GM18511 (cell line): ENCODE data around the gene HSPB6.
"Not testable (repeated sequence)": the region's sequence is repeated elsewhere in the genome, so short reads cannot be mapped to it uniquely, and the experiment has no call there.

Experiments used
- ATAC-seq: cut with Tn5 transposase; IDR thresholded peaks from one replicate; pipeline ENCODE4 v1.9.1; 2021; ENCODE audit warnings: mild to moderate bottlenecking, moderate library complexity; ENCODE audit not compliant: unreplicated experiment

Gene HSPB6, protein sequence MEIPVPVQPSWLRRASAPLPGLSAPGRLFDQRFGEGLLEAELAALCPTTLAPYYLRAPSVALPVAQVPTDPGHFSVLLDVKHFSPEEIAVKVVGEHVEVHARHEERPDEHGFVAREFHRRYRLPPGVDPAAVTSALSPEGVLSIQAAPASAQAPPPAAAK

DNA sequence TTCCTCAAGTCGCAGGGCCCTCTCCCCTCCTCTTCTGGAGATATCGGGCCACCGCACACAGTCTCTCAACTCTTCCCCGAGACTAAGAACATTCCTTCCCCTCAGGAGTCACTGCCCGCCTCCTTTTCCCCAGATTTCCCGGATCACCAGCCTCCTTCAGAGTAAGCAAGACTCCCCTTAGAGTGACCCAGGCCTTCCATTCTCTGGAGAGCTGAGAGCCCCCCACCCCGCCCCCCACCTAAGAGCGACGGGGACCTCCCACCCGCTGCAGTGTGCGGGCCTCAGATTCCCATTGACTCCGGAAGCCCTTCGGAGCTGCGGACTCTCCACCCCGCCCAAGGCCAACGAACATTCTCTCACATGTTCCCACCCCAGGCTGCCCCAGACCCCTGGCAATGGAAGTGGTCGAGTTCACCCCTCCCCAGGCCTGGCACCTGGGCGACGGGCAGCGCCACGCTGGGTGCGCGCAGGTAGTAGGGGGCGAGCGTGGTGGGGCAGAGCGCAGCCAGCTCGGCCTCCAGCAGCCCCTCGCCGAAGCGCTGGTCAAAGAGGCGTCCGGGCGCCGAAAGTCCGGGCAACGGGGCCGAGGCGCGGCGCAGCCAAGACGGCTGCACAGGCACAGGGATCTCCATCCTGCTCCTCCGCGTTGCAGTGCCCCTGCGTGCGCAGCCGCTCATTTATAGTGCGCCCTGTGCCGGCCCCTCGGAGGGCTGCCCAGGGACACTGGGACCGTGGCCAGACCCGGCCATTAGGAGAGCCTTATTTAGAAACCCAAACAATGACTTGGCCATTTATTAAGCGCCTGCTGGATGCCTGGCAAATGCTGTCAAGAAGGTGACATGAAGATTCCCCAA lies at the start of gene HSPB6:
Gene HSPB6, minus strand, starts transcription at position 653 of the 854 bp plus-strand sequence. Its CDS starts 21 bp downstream, at position 632.
- ATAC-seq = no peak

DNA sequence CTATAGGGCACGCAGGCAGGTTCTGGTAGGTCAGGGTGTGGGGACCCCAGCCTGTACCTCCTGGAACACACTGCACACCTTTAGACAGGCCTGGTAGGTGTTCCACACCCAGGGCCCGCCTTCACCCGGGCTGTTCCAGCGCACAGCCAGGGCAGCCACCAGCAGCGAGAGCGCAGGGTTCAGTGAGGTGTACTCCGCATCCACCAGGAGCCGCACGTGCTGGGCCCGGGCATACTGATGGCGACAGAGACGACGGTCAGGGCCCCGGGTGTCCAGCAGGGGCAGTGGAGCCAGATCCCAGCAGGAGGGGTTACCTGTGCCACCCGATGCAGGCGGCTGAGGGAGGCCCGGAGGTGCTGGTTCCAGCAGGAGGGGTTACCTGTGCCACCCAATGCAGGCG lies 49.8 kb upstream of the HSPB6 start:
- ATAC-seq = no peak

DNA sequence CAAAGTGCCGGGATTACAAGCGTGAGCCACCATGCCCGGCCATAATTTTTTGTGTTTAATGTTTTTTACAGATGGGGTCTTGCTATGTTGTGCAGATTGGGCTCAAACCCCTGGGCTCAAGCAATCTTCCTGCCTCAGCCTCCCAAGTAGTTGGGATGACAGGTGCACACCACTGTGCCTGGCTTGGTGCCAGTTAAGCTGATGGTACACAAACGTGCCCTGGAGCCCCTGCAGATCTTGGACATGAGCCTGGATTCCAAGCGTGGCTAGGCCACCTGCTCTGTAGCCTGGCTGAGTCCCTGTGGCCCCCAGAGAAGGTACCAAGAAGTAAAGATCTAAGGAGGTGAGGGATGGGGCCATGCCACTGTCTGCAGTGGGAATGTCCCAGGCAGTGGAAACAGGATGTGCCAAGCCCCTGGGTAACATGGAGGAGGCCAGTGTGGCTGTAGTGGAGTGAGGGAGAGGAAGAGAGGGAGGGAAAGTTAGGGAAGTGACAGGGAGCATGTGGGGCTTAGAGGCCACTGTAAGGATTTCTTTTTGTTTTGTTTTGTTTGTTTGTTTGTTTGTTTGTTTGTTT lies 48.8 kb upstream of the HSPB6 start:
- ATAC-seq = no peak

DNA sequence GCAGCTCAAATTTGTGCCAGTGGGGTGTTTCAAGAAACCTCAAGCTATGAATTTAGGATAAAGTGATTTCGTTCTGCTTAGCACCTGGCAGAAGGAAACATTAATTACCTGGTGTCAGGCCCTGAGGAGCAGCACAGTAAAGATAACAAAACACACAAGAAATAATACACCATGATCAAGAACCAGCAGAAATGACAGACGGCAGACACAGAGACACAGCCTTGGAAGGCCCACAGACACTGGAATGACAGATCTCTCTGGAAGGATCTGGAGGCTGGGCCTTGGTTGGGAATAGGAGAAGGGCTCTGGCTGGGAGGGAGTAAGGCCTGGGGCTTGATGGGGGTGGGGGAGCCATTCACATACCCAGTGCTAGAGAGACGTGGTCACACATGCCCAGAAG lies 45.0 kb upstream of the HSPB6 start:
- no peak for ATAC-seq

DNA sequence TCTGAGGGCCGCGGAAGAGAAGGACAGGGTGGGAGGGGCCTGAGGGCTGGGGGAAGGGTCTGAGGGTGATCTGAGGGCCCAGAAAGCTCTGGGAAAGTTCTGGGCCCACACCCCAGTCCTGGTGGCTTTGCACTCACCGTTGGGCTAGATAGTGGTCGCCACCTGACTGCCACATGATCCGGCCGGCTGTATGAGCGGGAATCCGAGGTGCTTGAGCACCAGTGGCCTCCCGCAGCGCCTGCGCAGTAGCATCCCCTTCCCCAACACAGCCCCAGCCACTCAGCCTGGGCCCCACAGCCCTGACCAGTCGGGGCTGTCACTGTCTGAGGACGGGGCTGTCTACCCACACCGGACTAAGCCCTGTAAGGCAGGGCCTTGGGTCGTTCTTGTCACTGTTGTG lies 40.8 kb upstream of the HSPB6 start:
- ATAC-seq = no peak

DNA sequence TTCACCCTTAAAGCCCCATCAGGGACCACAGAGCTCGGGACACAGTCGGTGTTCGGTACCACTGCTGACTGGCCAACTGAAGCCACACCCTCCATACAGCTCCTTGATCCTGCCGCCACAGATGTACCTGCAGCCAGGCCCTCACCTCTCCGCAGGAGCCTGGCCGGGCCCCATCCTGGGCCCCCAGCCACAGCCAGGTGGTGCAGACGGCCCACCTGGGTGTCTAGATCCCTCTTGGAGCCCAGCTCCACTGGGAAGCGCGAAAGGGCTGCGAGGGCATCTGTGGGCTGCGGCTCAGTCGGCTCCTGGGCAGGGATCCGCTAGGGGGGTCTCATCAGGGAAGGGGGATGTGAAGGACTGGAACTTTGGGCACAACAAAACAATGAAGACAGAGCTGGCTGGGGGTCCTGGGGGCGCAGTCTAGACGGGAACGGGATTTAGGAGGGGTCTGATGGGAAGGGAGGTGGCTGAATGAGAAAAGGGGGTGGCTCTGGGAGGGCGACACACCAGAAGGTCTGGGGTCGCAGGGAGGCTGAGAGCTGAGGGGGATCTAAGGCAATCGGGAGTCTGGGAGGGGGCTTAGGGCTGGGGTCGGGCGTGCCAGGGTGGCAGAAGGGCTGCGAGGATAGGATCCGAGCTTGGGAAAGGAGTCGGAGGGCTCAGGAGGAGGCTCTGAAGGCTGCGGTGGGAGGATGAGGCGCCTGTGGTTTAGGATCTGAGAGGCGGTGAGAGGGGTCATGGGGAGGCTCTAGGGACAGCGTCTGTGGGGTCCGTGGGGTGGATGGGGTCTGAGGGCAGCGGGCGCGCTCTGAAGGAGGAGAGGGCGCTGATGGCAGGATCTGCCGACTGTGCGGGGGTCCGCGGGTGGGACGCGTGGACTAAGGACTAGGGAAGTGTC lies 40.1 kb upstream of the HSPB6 start:
- ATAC-seq = no peak

DNA sequence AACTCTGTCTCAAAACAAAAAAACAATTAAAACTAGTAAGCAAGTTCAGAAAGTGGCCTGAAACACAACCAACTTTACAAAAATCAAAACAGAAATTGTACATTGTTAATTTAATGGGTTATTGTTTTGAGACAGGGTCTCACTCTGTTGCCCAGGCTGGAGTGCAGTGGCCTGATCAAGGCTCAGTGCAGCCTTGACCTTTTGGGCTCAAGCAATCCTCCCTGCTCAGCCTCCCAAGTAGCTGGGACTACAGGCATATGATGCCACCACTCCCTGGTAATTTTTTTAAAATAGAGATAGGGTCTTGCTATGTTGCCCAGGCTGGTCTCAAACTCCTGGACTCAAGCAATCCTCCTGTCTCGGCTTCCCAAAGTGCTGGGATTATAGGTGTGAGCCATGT lies 38.7 kb upstream of the HSPB6 start:
- not testable (repeated sequence) for ATAC-seq

DNA sequence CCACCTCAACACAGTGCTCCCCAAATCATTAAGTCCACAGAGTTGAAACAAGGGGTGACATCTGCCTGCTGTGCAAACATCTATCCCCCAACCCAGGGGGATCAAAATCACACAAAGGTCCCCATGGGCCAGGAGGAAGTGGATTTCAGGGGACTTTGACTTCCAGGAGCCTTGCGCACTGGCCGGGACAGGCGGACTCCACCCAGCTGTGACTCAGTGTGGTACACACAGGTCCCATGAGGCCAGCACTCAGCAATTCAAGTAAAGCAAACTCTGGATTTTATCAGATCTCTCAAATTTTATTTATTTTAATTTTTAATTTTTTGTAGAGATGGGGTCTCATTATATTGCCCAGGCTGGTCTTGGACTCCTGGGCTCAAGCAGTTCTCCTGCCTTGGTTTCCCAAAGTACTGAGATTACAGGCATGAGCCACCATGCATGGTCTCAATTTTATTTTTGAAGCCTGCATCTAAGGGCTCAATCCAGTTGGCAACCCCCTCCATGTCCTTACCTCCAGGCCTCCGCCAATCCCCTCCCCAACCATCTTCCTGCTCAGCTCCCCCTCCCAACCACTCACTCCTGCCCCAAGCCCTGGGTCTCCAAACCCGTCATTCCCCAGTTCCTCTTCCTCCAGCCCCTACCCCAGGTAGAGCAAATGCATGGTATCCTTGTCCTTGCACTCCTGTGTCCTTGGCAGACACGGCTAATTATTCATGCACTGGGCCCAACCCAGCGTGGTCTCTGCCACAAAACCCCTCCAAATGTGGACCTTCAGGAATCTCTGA lies 36.7 kb upstream of the HSPB6 start:
- ATAC-seq = no peak

DNA sequence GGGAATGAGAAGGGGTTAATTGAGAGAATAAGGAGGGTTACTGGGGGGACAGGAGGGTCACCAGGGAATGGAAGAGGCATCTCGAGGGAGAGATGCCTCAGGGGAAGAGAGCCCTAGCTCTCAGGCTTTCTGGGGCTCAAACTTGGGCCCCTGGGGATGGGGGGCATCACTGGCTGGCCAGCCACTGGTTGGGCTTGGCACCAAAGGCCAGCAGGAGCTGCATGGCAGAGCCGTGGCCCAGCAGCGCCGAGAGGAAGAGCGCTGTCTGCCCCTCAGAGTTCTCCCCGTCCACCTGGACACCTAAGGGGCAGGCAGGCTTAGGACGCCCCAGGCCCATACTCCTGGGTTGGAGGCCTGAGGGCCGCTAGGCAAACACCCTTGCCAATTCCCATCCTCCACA lies 36.1 kb upstream of the HSPB6 start:
- no peak for ATAC-seq

DNA sequence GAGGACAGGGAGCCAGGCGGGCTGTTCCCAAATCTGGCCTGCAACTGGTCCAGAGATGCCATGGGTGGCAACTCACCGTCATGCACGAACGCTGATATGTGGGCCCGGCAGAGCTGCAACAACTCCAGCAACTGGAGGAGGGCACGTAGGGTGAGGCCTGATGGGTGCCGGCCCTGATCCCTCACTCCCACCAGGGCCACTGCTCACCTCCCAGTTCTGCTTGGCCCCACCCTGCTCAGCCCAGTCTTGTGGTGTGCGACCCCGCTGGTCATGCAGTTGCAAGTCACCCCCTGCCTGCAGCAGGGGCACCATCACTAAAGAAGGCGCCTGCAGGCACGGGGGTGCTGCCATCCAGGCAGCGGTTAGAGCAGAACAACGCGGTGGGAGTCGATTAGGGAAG lies 35.5 kb upstream of the HSPB6 start:
- ATAC-seq = no peak

DNA sequence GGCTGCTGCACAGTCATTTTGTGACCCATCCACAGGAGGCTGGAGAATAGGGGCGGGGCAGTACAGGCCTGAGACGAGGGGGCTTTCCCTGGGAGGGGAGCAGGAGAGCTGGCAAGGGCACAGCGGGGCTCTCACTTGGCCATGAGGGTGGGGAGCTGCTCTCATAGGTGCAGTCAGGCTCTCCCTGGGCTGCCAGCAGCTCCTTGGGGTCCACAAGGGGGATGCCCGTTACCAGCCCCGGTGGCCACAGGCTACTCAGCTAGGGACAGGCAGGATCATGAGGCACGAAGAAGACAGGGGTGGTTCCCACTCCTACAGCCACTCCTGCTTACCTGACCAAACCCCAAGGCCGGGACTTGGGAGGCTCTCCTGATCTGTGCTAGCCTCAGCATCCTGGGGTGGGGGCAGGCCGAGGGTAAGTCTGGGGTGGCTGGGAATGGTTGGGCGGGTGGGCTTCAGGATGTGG lies 35.0 kb upstream of the HSPB6 start:
- ATAC-seq = no peak

DNA sequence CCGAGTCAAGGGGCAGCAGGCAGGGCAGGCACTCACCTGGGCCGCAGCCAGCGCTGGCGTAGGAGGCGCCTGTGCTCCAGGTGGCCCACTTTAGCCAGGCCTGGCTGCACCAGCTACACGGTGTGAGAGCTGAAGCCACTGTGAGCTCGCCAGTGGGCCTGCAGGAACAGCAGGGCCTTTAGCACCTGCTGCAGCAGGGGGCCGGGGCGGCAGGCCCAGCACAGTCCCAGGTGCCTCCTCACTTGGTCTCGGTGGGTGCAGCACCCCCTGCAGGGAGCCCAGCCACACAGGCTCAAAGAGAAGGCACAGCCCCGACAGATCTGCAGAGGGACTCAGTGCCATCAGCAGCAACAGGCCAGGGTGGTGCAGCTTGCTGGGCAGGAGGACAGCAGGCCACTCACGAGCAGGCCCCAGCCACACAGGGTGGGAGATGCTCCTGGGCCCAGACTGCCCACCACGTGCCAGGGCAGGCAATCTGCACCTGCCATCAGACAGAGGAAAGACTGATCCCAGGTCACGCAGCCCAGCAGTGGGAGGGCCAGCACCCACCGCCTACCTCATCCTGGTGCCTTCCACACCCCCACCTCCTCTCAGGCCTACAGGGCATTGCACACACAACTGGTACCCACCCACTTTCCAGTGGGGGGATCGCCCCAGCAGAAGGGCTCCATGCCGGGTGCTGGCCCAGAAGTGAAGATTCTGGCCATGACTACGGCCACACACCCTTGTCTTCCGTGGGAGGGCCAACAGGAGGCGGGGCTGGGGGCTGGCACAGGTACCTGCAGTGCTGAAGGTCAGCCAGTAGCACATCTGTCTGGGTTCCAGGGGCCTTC lies 34.4 kb upstream of the HSPB6 start:
- ATAC-seq = no peak

DNA sequence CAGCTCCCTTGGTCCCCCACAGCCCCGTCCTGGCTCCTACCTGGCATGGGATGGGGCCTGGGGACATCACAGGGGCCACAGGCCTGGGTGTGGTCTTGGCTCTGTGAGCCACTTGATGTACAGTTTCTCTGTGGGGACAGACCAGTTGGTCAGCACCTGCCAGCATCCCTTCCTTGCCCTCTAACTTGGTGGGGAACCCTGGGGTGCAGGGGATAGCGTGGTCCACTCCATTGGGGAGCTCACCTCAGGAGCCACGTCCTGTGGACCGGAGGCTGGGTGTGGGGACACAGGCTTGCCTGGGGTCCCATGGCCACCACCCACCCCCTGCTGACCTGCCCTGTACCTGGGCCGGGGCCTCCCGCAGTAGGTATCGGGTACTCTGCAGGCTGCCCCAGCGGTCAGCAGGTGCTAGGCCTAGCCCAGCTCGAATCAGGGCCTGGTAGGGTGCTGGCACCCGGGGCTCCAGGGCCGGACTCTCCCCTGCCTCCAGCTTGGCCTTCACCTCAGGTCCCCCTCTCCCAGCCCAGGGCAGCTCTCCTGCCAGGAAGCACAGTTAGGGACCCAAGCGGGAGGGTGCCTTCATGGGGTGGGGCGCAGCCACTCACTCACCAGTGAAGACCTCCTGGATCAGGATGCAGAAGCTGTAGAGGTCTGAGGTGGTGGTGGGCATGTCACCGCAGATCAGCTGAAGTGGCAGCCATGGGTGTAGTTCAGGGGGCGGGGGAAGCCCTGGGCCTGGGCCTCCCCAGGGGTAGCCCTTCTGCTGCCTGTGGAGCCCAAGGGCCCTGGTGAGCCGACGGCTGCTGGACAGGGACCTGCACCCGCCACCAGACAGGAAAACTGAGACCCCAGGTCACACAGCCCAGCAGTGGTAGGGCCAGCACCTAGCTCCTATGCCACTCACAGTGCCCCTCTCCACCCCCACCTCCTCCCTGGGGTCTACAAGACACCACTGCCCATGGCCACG lies 33.4 kb upstream of the HSPB6 start:
- no peak for ATAC-seq

DNA sequence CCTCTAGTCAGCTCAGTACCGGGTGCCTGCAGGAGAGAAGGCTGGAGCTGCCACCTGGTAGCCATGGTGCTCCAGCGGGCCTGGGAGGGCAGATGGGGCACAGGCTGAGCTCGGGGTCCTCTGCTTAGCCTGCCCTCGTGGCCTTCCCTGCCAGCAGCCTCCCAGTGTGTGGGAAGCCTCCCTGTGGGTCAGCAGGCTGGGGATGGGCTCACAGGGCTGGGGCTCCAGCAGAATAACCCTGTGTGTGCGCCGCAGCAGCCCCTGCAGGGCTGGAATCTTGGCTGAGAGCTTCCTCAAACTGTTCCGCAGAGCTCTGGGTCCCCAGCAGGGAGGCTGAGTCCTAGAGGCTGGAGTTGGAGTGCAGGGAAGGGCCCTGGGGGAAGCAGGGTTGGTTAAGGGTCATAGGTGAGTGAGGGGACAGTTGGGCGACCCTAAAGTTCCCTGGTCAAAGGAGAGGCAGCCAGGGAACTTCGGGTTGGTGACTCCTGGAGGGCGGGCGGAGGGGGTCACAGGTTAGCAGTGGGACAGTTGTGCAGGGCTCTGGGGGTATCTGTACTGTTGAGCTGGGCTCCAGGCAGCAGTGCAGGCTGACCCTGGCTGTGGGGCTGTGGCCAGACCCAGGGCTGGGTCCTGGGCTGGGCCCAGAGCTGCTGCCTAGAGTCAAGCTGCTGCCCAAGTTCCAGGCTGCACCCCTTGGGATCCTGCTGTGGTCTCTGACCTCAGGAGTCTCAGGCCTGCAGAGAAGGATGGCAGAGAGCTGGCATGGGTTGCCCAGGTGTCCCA lies 32.6 kb upstream of the HSPB6 start:
- ATAC-seq = no peak

DNA sequence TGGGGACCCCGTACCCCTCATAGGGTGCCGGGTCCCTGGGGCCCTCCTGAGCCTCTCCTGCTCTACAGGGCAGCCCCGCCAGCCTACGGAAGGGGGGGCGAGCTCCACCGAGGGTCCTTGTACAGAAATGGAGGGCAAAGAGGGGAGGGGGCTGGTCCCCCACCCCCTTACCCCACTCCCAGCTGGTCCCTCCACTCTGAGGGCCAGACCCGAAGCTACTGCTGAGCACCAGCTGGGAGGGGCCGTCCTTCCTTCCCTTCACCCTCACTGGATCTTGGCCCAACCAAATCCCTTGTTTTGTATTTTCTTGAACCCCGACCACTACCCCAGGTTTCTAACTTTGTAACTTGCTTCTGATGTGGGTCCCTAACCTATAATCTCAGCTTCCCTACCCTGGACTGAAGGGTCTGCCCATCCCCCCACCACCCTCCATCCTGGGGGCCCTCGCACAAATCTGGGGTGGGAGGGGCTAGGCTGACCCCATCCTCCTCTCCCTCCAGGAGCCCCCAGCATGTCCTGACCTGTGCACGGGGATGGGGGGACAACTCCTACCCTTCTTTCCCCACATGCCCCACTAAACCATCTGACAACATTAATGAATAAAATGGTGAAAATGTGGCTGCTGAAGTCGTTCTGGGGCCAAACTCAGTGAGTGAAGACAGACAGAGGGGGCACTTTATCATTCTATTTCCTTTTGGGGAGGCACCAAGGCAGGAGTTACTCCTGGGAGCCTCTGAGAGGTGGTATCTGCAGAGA lies 31.6 kb upstream of the HSPB6 start:
- no peak for ATAC-seq

DNA sequence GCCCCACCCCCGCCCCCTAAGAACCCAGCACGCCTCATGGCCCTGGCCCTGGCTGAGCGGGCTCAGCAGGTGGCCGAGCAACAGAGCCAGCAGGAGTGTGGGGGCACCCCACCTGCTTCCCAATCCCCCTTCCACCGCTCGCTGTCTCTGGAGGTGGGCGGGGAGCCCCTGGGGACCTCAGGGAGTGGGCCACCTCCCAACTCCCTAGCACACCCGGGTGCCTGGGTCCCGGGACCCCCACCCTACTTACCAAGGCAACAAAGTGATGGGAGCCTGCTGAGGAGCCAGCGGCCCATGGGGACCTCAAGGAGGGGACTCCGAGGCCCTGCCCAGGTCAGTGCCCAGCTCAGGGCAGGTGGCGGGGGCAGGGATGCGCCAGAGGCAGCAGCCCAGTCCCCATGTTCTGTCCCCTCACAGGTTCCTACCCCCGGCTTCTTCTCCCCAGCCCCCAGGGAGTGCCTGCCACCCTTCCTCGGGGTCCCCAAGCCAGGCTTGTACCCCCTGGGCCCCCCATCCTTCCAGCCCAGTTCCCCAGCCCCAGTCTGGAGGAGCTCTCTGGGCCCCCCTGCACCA lies 30.5 kb upstream of the HSPB6 start:
- no peak for ATAC-seq
